CD1c-positive myeloid dendritic cell (primary cell): Measurements from ENCODE around the gene TMEM259.

ENCODE experiments used
- DNase-seq: peaks from one replicate; pipeline ENCODE4 v3.0.0-alpha.2; 2016; ENCODE audit errors: extremely low spot score

TMEM259 gene

DNA sequence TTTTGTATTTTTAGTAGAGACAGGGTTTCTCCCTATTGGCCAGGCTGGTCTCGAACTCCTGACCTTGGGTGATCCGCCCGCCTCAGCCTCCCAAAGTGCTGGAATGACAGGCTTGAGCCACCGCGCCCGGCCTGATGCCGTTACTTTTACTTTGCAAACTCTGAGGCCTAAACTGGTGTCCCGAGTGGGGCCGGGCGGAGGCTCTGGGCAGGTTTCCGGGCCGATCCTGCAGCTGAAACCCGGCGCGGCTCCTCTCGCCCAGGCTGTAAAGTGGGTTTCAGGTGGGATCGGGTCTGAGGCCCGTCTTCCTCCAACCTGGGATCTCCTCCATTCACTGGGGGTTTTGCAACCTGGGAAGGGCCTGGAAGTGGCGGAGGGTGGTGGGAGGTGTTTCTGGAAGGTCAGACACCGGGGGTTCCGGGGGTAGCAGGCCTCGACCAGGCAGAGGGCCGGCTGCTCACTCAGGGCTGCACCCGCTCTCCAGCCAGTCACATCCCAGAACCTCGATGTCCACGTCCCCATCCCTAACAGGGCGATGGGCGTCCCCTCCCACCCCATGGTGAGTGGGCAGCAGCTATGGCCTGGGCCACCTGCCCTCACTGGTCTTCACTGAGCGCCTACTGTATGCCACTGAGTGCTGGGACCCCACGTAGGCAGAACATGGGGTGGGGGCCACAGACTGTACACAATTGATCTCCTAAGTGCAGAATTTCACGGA lies 58.1 kb downstream of the TMEM259 start:
- no peak for DNase-seq

DNA sequence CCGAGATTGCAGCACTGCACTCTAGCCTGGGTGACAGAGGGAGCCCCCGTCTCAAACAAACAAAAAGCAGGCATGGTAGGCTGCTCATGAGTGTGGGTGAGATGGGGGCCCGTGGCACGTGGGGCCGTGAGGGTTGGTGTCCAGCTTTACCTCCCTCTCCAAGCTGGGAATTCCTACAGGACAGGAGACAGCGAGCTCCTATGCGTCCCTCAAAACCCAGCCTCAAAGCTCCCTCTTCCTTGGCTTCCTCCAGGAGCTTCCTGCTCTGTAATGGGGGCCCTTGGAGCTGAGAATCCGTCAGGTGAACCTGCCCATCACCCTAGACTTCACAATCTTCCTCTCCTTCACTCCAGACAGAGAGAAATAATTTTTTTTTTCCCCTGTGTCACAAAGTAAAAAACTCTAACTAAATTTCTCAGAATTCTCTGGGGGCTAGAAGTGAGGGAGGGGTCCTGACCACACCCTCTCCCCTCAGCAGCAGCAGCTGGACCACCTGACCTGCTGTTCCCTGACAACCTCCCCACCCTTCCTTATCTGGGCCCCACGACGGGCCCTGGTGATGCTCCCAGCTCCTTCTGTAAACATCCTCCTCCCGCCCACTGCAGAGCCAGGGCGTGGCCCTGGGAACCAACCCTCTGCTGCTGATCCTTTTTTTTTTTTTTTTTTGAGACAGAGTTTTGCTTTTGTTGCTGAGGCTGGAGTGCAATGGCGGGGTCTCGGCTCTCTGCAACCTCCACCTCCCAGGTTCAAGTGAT lies 58.9 kb downstream of the TMEM259 start:
- peak; percentile 74 for DNase-seq

DNA sequence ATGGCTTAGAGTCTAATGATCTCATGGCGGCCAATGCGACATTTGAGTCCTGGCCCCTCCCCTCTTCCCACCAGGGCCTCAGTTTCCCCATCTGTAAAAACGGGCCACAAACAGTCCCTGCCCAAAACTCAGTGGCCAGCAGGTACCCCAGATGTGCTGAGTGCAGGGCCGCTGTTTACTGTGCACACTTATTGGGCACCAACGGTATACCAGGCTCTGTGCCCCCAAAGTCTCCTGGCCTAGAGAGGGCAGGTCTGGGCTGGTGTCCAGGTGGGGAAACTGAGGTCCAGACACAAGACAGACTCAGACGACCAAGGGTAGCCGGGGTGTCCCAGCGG lies 60.4 kb downstream of the TMEM259 start:
- DNase-seq, result no peak

DNA sequence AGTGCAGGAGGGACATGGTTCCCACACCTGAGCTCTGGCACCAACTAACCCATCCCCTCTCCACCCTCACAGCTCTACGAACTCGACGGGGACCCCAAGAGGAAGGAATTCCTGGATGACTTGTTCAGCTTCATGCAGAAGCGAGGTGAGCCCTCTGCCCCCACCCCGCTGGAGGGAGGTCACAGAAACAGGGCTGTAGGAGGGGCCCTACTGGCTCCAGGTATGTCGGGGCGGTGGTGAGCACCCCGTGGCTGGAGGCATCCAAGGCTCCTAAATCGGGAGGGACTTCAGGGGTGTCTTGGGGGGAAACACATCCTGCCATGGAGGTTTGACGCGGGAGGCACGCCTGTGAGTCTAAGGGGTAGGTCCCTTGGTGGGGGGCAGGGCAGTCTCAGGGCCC lies 60.9 kb downstream of the TMEM259 start:
- no peak for DNase-seq
